Testis (tissue), 2 donors: ENCODE results near the gene IL13RA2.

ENCODE experiments used
- CTCF ChIP-seq, 3 experiments: fragments of 450-650 bp in 2 of 3; fragments of 200-600 bp in 1 of 3; sonication (generic) in 1 of 3; IDR thresholded peaks; one replicate each; pipeline ENCODE4 v1.5.1; 2016 to 2019; ENCODE audit warnings: antibody characterized with exemption in 3 of 3, mild to moderate bottlenecking in 2 of 3, moderate library complexity in 1 of 3
- POLR2A ChIP-seq: fragments of 450-650 bp; IDR thresholded peaks from one replicate; pipeline ENCODE4 v1.6.1; 2017; ENCODE audit warnings: antibody characterized with exemption, mild to moderate bottlenecking, moderate library complexity

- TF ChIP-seq CTCF (IDR thresholded peaks at IDR 0.05) (no peak), POLR2A (no peak)
Measured at GRCh38 chrX:115023139-115023538, 5.7 kb upstream of the IL13RA2 start.
